ENCODE measurements around the gene MCEMP1.

MCEMP1 gene

GRCh38 chr19:7685546-7686445, 8.9 kb downstream of the MCEMP1 start:
- intact Hi-C loops (cut with DNase I), result no loop called here
- no peak for DNase-seq

- DNase-seq, result no peak
- intact Hi-C loops (cut with DNase I), result no loop called here
These were observed 10.3 kb downstream of the MCEMP1 start for GRCh38 chr19:7687177-7687576.

GRCh38 chr19:7689165-7689564, 12.3 kb downstream of the MCEMP1 start:
- DNase-seq, result no peak
- intact Hi-C loops (cut with DNase I), result no loop called here

GRCh38 chr19:7690779-7691258, 13.9 kb downstream of the MCEMP1 start:
- DNase-seq, result no peak
- intact Hi-C loops (cut with DNase I), result no loop called here

- intact Hi-C loops (cut with DNase I), result no loop called here
- no peak for DNase-seq
These were observed 14.6 kb downstream of the MCEMP1 start for GRCh38 chr19:7691497-7691896.

- DNase-seq, result no peak
- intact Hi-C loops (cut with DNase I), result no loop called here
These were observed 15.7 kb downstream of the MCEMP1 start for GRCh38 chr19:7692417-7693088.

- intact Hi-C loops (cut with DNase I), result no loop called here
- DNase-seq, result no peak
These were observed 17.6 kb downstream of the MCEMP1 start for GRCh38 chr19:7694499-7694898.

GRCh38 chr19:7697721-7698287, 20.9 kb downstream of the MCEMP1 start:
- no peak for DNase-seq
- intact Hi-C loops (cut with DNase I), result no loop called here

GRCh38 chr19:7698583-7698982, 21.7 kb downstream of the MCEMP1 start:
- intact Hi-C loops (cut with DNase I), result no loop called here

GRCh38 chr19:7699003-7699402, 22.1 kb downstream of the MCEMP1 start:
- intact Hi-C loops (cut with DNase I), result no loop called here
- no peak for DNase-seq

More at GRCh38 chr19:7698583-7698982, 21.7 kb downstream of the MCEMP1 start:
- no peak for DNase-seq

- no peak for DNase-seq
- intact Hi-C loops (cut with DNase I), result no loop called here
These were observed 22.8 kb downstream of the MCEMP1 start for GRCh38 chr19:7699417-7700401.

- intact Hi-C loops (cut with DNase I), result no loop called here
These were observed 24.3 kb downstream of the MCEMP1 start for GRCh38 chr19:7701049-7701653.

GRCh38 chr19:7701654-7702457, 25.0 kb downstream of the MCEMP1 start, which contains the start of gene FCER2:
Gene FCER2, minus strand, starts transcription at chr19:7702131. Its CDS starts 2,371 bp downstream, at chr19:7699760.
- intact Hi-C loops (cut with DNase I), result no loop called here
- no peak for DNase-seq

More at GRCh38 chr19:7701049-7701653, 24.3 kb downstream of the MCEMP1 start:
- no peak for DNase-seq

GRCh38 chr19:7703332-7703731, 26.4 kb downstream of the MCEMP1 start:
- no peak for DNase-seq
- intact Hi-C loops (cut with DNase I), result no loop called here

GRCh38 chr19:7704280-7705060, 27.6 kb downstream of the MCEMP1 start:
- no peak for DNase-seq
- intact Hi-C loops (cut with DNase I), result no loop called here

GRCh38 chr19:7705387-7706187, 28.7 kb downstream of the MCEMP1 start:
- peak in 14 of 42 donors; percentile 2 to 44 (median 12) for DNase-seq
- intact Hi-C loops (cut with DNase I), result no loop called here

Data from head of caudate nucleus (tissue), 42 donors.